HK-2 (cell line): ENCODE results near the gene SPANXA2.
"Not testable (repeated sequence)": the region's sequence is repeated elsewhere in the genome, so short reads cannot be mapped to it uniquely, and the experiment has no call there.

Experiments used
- DNase-seq: peaks from one replicate; pipeline ENCODE4 v3.0.0-alpha.2; 2018; ENCODE audit not compliant: unreplicated experiment

Gene SPANXA2

GRCh38 chrX:141589408-141589807 is at the start of gene SPANXA2:
Gene SPANXA2 (plus strand): TSS chrX:141589708. CDS start chrX:141589768, 60 bp downstream.
- DNase-seq: not testable (repeated sequence)

GRCh38 chrX:141542551-141542950 is 47.0 kb upstream of the SPANXA2 start:
- DNase-seq: not testable (repeated sequence)

DNA sequence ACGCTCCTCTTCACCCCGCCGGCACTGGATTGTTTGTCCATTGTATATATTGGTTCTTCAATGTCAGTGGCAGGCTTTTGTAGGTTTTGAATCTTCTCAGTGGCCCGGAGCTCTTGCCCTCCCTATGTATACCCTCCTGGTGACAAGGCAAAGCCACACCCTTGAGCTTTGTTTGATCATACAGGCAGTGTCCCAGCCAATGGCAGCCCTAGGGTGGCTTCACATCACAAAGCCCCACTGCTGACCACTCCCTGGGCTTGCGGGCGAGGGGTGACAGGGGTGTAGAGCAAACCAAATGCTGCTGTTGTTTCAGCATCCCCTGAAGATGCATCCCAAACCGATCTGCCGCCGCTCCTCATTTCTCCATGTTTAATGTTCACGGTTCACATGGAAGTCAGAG is 4.9 kb upstream of the SPANXA2 start, which contains the start of gene SPANXA1:
TSS of gene SPANXA1 (minus strand) at position 101 of the 400 bp plus-strand sequence. CDS start at position 41, 60 bp downstream.
- DNase-seq: not testable (repeated sequence)

DNA sequence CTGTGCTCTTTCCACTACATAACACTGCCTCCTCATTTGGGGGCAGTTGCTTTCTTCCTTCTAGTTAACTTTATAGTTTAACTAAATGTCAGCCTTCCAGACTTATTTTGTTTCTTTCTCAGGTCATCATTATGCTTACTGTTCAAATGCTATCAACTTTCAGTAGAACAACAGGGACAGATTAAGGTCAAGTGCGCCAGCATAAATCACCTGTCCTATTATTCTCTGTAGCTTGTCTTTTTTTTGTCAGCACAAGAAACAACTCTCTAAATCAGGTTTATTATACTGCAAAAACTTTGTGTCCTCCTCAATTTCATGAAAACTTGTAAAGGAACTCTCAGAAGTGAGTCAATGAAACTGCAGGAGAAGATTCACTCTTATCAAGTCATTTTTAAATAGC is 19.6 kb downstream of the SPANXA2 start:
- no peak for DNase-seq

DNA sequence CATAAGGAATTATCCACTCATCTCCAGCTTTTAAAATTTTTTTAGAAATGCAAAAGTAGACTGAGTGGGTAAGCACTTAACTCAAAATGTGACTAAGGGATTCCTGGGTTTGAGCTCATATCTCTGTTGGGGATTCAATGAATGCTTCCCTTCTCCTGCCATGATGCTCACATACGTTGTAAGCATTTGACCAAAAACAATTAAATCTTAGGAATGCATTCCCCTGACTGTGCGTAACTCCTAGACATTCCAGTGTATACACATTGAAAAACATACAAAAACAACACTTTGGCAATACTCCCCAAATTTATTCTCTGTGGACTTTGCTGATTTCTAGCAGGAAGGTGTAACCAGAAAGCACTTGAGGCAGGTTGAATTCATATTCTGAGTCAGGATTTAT is 29.8 kb downstream of the SPANXA2 start:
- DNase-seq: no peak

DNA sequence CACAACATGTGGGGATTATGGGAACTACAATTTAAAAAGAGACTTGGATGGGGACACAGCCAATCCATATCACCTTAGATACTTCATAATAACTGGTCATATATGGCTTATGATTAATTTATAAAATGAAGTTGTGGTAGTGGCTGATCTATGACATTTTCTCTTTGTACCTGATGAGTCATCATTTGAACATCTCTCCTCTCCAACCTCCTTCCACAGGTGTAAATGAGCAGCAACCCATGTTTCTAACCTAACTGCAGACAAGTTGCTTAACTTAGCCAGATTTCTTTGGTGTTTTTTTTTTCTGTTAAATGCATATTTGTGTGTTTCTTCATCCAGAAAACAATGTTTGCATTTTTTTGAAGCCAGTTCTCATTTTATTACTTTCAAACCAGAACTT is 42.6 kb downstream of the SPANXA2 start:
- DNase-seq: no peak

DNA sequence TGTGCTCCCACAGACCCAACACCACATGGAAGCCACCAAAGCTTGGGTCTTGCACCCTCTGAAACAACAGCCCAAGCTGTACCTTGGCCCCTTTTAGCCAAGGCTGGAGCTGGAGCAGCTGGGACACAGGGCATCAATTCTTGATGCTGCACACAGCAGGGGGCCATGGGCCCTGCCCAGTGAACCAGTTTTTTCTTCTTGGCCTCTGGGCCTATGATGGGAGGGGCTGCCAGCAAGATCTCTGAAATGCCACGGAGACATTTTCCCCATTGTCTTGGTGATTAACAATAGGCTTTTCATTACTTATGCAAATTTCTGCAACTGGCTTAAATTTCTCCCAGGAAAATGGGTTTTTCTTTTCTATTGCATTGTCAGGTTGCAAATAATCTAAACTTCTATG is 49.0 kb downstream of the SPANXA2 start:
- no peak for DNase-seq
